ENCODE measurements around the gene LPCAT2. TPM values are rescaled to one million over a fixed set of nuclear protein-coding genes. Genes with fewer than 3 reads are reported as not detected.

LPCAT2 gene
- total and polyA plus RNA-seq, 2 of the 13 experiments (the other 11 are each of a cell fraction or from before 2014, with no cell fraction given), result 9.9 to 17.6 TPM

DNA sequence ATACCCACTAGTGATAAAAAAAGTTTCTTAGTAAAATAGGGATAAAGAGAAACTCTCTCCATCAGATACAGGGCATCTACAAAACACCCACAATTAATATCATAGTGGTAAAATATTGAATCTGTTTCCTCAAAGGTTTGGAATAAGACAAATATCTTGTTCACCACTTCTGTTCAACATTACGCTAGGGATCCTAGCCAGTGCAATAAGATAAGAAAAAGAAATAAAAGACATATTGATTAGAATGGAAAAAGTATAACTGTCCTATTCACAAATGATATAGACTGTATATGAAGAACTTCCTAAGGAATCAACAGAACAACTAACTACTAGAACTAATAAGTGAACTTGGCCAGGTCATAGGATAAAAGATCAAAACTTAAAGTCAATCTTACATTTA lies 12.9 kb downstream of the LPCAT2 start:
- POLR2A ChIA-PET, result no interaction called here
- ATAC-seq (no peak), FAIRE-seq (no peak), DNase-seq (ENCODE audit: low spot score) (no peak)
- no peak overlapping the region for H3K27ac ChIP-seq (ENCODE audit: extremely low read length, insufficient read depth, low read length)
- no peaks in the 10 kb centered on the region for H3K4me1 ChIP-seq (ENCODE audit: insufficient read depth, low read length)
- intact Hi-C loops (cut with micrococcal nuclease; ENCODE audit: unreplicated experiment), result no loop called here
- no peaks in the 10 kb centered on the region for H4K20me1 ChIP-seq (ENCODE audit: insufficient read depth, low read length)
- BruUV-seq (replicated peaks), result no TSS peak
- no peaks in the 10 kb centered on the region for H3K27me3 ChIP-seq (ENCODE audit: control insufficient read depth in 1 of 2, insufficient read depth in 2 of 2, low read length in 2 of 2)
- 85% methylated on average over 1 of the region's 1 CpG for WGBS (ENCODE audit: low lambda C conversion rate)
- H3K4me2 ChIP-seq (ENCODE audit: low read depth, low read length), result no peak overlapping the region
- no peak overlapping the region for H3K4me3 ChIP-seq (replicated peaks in 1 of 3; ENCODE audit: insufficient read depth in 1 of 3, low read depth in 2 of 3, low read length in 3 of 3)
- no peaks in the 10 kb centered on the region for H3K79me2 ChIP-seq (ENCODE audit: insufficient read depth, low read length)
- in situ Hi-C loops (cut with HindIII; ENCODE audit: extremely low pct_ligation_motif_present, low pct_unique_long_range_greater_than_20kb), result no loop called here
- CTCF ChIA-PET (ENCODE audit: low intra/inter-chr PET ratio, low total read pairs), result no interaction called here
- H3K9ac ChIP-seq (ENCODE audit: insufficient read depth, low read depth, low read length), result no peak overlapping the region
- TF ChIP-seq GPN1 (CRISPR knock-in tag; IDR thresholded peaks at IDR 0.05; ENCODE audit: borderline replicate concordance) (no peak), ZNF280D (CRISPR knock-in tag; IDR thresholded peaks at IDR 0.05) (peak; percentile 78; the same call in 1 of the 2 replicates), RERE (CRISPR knock-in tag; IDR thresholded peaks at IDR 0.05; ENCODE audit: low read depth) (no peak)
- no peak overlapping the region for H2AFZ ChIP-seq (ENCODE audit: low read length)
- peaks cover 18% of the 10 kb centered on the region for H3K9me3 ChIP-seq (ENCODE audit: low read length)
- no peaks in the 10 kb centered on the region for H3K36me3 ChIP-seq (replicated peaks in 1 of 2; ENCODE audit: control insufficient read depth in 1 of 2, insufficient read depth in 2 of 2, low read length in 2 of 2)

Measured in HepG2 (cell line).